GM20000 (cell line): ENCODE measurements around the gene CCDC106.

ENCODE experiments used
- DNase-seq: peaks from one replicate; pipeline ENCODE4 v3.0.0; 2012; ENCODE audit warnings: low spot score
- CTCF ChIP-seq: IDR thresholded peaks from 2 replicates; pipeline ENCODE4 v1.5.1; 2012; ENCODE audit warnings: mild to moderate bottlenecking, control low read depth; ENCODE audit errors: extremely low read depth, missing control alignments

The CCDC106 gene

DNA sequence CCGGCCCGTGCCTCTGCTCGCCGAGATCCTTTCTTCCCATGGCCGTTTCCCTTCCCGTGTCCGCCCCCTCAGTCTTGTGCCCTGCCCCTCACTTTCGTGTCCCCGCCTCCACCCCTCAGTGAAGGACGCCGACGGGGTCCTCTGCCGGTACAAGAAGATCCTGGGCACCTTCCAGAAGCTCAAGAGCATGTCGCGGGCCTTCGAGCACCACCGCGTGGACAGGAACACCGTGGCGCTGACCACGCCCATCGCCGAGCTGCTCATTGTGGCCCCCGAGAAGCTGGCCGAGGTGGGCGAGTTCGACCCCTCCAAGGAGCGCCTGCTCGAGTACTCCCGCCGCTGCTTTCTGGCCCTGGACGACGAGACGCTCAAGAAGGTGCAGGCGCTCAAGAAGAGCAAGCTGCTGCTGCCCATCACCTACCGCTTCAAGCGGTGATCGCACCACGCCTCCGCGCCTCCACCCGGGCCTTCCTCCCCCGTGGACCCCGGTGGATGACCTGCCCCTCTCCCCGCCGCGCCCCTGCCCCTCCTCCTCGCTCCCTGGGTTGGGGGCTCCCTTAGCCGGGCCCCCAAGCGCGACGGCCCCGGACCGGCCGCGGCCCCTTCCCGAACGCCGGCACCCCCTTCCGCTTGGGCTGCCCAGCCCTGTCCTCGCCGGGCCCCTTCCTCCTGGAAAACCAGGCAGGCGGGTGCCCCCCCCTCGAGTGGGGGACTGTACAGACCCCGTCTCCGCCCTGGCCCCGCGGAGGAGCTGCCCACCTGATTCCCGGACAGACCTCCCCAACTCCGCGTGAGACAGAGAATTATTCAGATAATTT lies 4.5 kb downstream of the CCDC106 start:
- TF ChIP-seq CTCF, result no peak
- DNase-seq, result no peak

DNA sequence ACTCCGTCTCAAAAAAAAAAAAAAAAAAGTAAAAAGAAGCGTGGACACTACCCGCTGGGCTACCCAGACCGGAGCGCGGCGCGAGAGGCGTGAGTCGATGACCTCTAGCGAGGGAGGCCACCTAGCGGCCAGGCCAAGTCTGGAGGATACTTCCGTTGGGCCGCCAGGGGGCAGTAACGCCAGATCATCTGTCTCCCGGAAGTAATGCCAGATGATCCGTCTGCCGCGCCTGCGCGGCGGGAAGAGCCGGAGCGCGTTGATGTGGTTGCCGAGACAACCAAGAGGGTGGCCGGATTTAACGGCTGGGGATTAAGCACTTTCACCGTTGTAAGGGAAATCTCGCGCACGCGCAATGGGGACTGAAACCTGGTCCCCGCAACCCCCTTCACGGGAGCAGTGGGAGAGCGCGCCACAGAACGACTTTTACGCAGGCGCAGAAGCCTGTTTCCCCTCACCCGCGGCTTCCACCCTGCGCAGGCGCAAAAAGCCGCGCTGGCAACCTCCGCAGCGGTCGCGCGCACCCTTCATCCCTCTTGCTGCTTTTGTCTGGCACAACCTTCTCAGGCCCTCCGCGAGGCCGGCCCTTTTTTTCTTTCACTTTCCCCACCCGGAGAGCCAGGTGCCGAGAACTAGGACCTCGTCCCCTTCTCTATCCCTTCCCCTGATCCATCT lies 5.8 kb downstream of the CCDC106 start:
- DNase-seq, result peak; percentile 95
- peak; percentile 100 for TF ChIP-seq CTCF

GRCh38 chr19:55654323-55654867 lies 6.4 kb downstream of the CCDC106 start:
- TF ChIP-seq CTCF, result no peak
- peak; percentile 95 for DNase-seq

DNA sequence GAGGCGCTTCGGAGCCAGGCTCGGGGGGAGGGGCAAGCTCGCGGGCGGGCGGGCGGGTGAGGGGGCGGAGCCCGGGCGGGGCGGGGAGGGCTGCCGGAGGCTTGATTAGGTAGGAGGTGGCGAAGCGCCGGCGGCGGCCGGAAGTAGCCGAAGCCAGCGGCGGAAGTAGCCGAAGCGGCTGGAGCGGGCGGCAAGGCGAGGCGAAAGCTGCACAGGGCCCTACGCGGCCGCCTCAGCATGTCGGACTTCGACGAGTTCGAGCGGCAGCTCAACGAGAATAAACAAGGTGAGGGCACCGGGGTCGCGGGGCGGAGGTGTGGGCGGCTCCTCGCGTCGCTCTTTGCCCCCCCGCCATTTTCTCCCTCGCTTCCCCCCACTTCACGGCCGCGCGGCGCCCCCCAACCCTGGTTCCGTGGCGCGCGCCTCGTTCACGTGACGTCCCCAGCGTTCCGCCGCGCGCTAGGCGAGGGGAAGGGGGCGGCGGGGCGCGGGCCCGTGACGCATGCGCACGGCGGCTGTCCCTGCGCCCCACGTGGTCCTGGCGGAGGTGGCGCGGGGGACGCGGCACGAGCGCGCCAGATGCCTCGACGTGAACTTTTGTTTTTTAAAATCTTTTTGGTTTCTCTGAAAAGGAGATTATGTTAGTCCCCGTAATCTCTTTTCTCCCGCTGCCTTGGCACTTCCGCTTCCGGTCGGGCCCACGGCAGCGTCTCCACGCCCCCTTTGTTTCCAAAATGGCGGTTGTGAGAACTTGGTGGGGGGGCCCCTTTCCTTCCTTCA lies 7.0 kb downstream of the CCDC106 start, which contains the start of gene U2AF2:
Gene U2AF2 (plus strand): TSS at position 168 of the 780 bp plus-strand sequence. CDS start 70 bp downstream, at position 238.
- peak; percentile 98 for DNase-seq
- TF ChIP-seq CTCF, result no peak

- no peak for TF ChIP-seq CTCF
Observed at GRCh38 chr19:55655648-55656040, 7.6 kb downstream of the CCDC106 start.

DNA sequence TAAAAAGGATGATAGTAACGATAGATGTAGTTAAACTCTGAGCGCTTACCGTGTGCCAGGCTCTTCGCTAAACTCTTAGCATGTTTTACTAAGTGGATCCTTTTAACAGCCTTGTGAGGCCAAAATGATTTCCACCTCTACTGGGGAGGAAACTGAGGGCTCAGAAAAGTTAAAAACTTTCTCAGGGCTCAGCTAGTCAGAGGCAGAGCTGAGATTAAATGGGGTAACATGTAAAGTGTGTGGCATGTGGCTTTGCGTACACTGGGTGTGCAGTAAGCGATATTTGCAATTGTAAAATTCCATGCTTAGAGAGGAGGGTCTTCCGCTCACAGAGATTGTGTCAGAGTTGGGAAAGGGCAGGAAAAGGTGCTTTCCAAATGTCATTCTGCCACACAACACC lies 8.5 kb downstream of the CCDC106 start:
- no peak for TF ChIP-seq CTCF
- no peak for DNase-seq

More at GRCh38 chr19:55655648-55656040, 7.6 kb downstream of the CCDC106 start:
- no peak for DNase-seq
